SK-N-SH treated with all-trans-retinoic acid at 6 μM for 48 hours (cell line): ENCODE measurements around the gene HIVEP3.

Source experiments
- ATAC-seq: fragments of 200-7000 bp; cut with Tn5 transposase; 3 replicates; pipeline ENCODE4 v1.9.1; 2020; ENCODE audit warnings: mild to moderate bottlenecking, moderate library complexity
- ARNTL ChIP-seq: fragments of 450-650 bp; formaldehyde crosslinking; IDR thresholded peaks from 2 replicates; pipeline ENCODE4 v1.5.0; 2020; ENCODE audit warnings: low read depth, mild to moderate bottlenecking, moderate library complexity, borderline replicate concordance
- BACH2 ChIP-seq: fragments of 250-450 bp; sonication (Bioruptor Pico); IDR thresholded peaks from 2 replicates; pipeline ENCODE4 v1.9.0; 2021; ENCODE audit warnings: mild to moderate bottlenecking, borderline replicate concordance
- CSDC2 ChIP-seq: fragments of 250-450 bp; sonication (Bioruptor Pico); IDR thresholded peaks from 2 replicates; pipeline ENCODE4 v1.5.0; 2020; ENCODE audit warnings: mild to moderate bottlenecking, moderate library complexity
- ESRRG ChIP-seq: fragments of 250-450 bp; sonication (Bioruptor Pico); IDR thresholded peaks from 2 replicates; pipeline ENCODE4 v1.6.1; 2021; ENCODE audit warnings: mild to moderate bottlenecking
- GLIS3 ChIP-seq: fragments of 250-450 bp; sonication (Bioruptor Pico); IDR thresholded peaks from 2 replicates; pipeline ENCODE4 v1.5.0; 2020; ENCODE audit warnings: mild to moderate bottlenecking, moderate library complexity
- ISL1 ChIP-seq: fragments of 250-450 bp; sonication (Bioruptor Pico); IDR thresholded peaks from 2 replicates; pipeline ENCODE4 v2.1.2; 2022; ENCODE audit warnings: mild to moderate bottlenecking, moderate library complexity
- OSR1 ChIP-seq: fragments of 250-450 bp; sonication (Bioruptor Pico); IDR thresholded peaks from 2 replicates; pipeline ENCODE4 v1.8.0; 2022; ENCODE audit warnings: moderate library complexity, mild to moderate bottlenecking, inconsistent platforms
- PPARA ChIP-seq: fragments of 250-450 bp; sonication (Bioruptor Pico); IDR thresholded peaks from 2 replicates; pipeline ENCODE4 v1.5.0; 2020; ENCODE audit warnings: mild to moderate bottlenecking, borderline replicate concordance
- RARB ChIP-seq: fragments of 250-450 bp; sonication (Bioruptor Pico); IDR thresholded peaks from 2 replicates; pipeline ENCODE4 v1.8.0; 2021; ENCODE audit warnings: mild to moderate bottlenecking, moderate library complexity
- SNAI2 ChIP-seq: fragments of 250-450 bp; sonication (Bioruptor Pico); IDR thresholded peaks from 2 replicates; pipeline ENCODE4 v1.5.0; 2020; ENCODE audit warnings: mild to moderate bottlenecking, moderate library complexity
- TCF4 ChIP-seq: fragments of 250-450 bp; sonication (Bioruptor Pico); IDR thresholded peaks from 2 replicates; pipeline ENCODE4 v1.8.0; 2021; ENCODE audit warnings: mild to moderate bottlenecking, moderate library complexity, borderline replicate concordance
- TOX ChIP-seq: fragments of 250-450 bp; sonication (Bioruptor Pico); IDR thresholded peaks from 2 replicates; pipeline ENCODE4 v1.8.0; 2021; ENCODE audit warnings: mild to moderate bottlenecking, moderate library complexity, borderline replicate concordance
- ZC3H10 ChIP-seq: fragments of 250-450 bp; sonication (Bioruptor Pico); IDR thresholded peaks from 2 replicates; pipeline ENCODE4 v1.5.1; 2021; ENCODE audit warnings: mild to moderate bottlenecking, moderate library complexity
- ZFP3 ChIP-seq: fragments of 250-450 bp; sonication (Bioruptor Pico); IDR thresholded peaks from 2 replicates; pipeline ENCODE4 v1.5.0; 2020; ENCODE audit warnings: mild to moderate bottlenecking, moderate library complexity
- ZFP30 ChIP-seq: fragments of 450-650 bp; formaldehyde crosslinking; IDR thresholded peaks from 2 replicates; pipeline ENCODE4 v1.5.0; 2022; ENCODE audit warnings: mild to moderate bottlenecking, moderate library complexity
- ZNF70 ChIP-seq: fragments of 450-650 bp; formaldehyde crosslinking; IDR thresholded peaks from 2 replicates; pipeline ENCODE4 v1.5.0; 2020; ENCODE audit warnings: mild to moderate bottlenecking, moderate library complexity
- ZNF8 ChIP-seq: fragments of 450-650 bp; formaldehyde crosslinking; IDR thresholded peaks from 2 replicates; pipeline ENCODE4 v1.5.0; 2020; ENCODE audit warnings: mild to moderate bottlenecking, moderate library complexity
- TF ChIP-seq, protein P1 (sequence below): fragments of 250-450 bp; sonication (Bioruptor Pico); IDR thresholded peaks from 2 replicates; pipeline ENCODE4 v1.5.0; 2020; ENCODE audit warnings: mild to moderate bottlenecking, moderate library complexity
- TF ChIP-seq, protein P2 (sequence below): fragments of 250-450 bp; sonication (Bioruptor Pico); IDR thresholded peaks from 2 replicates; pipeline ENCODE4 v1.8.0; 2021; ENCODE audit warnings: low read depth, mild to moderate bottlenecking, moderate library complexity, borderline replicate concordance
- TF ChIP-seq, protein P3 (sequence below): fragments of 250-450 bp; sonication (Bioruptor Pico); IDR thresholded peaks from 2 replicates; pipeline ENCODE4 v1.5.1; 2020; ENCODE audit warnings: low read depth, mild to moderate bottlenecking, moderate library complexity
- TF ChIP-seq, protein P4 (sequence below): fragments of 250-450 bp; sonication (Bioruptor Pico); IDR thresholded peaks from 2 replicates; pipeline ENCODE4 v1.8.0; 2020; ENCODE audit warnings: mild to moderate bottlenecking, moderate library complexity, borderline replicate concordance
- TF ChIP-seq, protein P5 (sequence below): fragments of 250-450 bp; sonication (Bioruptor Pico); IDR thresholded peaks from 2 replicates; pipeline ENCODE4 v1.5.1; 2021; ENCODE audit warnings: mild to moderate bottlenecking, moderate library complexity

The HIVEP3 gene

DNA sequence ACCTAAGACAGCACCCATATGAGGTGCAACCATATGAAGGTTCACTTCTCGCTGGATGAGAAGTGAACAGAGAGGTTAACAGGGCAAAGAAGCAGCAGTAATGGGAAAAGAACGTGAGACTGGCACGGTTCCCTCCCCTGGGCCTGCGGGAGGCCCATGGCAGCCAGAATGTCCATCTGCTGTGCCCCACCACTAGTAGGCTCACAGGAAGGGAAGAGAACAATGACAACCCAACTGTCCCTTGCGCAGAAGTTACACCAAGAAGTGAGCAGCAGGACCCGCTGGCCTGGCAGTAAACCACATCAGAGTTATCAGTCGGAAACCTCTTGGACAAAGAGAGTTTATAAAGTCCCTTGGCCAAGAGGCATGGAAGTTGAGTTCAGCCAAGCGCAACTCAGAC, 11.3 kb downstream of the HIVEP3 start:
- TF ChIP-seq TCF4 (CRISPR knock-in tag) (no peak), RARB (CRISPR knock-in tag) (no peak), PPARA (no peak), ZFP30 (CRISPR knock-in tag) (no peak), ISL1 (no peak), ZNF70 (CRISPR knock-in tag) (no peak), GLIS3 (CRISPR knock-in tag) (no peak), SNAI2 (CRISPR knock-in tag) (no peak), TOX (CRISPR knock-in tag) (no peak), ZC3H10 (CRISPR knock-in tag) (no peak)
- TF ChIP-seq, protein P1, sequence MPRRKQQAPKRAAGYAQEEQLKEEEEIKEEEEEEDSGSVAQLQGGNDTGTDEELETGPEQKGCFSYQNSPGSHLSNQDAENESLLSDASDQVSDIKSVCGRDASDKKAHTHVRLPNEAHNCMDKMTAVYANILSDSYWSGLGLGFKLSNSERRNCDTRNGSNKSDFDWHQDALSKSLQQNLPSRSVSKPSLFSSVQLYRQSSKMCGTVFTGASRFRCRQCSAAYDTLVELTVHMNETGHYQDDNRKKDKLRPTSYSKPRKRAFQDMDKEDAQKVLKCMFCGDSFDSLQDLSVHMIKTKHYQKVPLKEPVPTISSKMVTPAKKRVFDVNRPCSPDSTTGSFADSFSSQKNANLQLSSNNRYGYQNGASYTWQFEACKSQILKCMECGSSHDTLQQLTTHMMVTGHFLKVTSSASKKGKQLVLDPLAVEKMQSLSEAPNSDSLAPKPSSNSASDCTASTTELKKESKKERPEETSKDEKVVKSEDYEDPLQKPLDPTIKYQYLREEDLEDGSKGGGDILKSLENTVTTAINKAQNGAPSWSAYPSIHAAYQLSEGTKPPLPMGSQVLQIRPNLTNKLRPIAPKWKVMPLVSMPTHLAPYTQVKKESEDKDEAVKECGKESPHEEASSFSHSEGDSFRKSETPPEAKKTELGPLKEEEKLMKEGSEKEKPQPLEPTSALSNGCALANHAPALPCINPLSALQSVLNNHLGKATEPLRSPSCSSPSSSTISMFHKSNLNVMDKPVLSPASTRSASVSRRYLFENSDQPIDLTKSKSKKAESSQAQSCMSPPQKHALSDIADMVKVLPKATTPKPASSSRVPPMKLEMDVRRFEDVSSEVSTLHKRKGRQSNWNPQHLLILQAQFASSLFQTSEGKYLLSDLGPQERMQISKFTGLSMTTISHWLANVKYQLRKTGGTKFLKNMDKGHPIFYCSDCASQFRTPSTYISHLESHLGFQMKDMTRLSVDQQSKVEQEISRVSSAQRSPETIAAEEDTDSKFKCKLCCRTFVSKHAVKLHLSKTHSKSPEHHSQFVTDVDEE = no peak
- TF ChIP-seq, protein P2, sequence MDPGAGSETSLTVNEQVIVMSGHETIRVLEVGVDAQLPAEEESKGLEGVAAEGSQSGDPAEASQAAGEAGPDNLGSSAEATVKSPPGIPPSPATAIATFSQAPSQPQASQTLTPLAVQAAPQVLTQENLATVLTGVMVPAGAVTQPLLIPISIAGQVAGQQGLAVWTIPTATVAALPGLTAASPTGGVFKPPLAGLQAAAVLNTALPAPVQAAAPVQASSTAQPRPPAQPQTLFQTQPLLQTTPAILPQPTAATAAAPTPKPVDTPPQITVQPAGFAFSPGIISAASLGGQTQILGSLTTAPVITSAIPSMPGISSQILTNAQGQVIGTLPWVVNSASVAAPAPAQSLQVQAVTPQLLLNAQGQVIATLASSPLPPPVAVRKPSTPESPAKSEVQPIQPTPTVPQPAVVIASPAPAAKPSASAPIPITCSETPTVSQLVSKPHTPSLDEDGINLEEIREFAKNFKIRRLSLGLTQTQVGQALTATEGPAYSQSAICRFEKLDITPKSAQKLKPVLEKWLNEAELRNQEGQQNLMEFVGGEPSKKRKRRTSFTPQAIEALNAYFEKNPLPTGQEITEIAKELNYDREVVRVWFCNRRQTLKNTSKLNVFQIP (CRISPR knock-in tag) = no peak
- TF ChIP-seq, protein P3, sequence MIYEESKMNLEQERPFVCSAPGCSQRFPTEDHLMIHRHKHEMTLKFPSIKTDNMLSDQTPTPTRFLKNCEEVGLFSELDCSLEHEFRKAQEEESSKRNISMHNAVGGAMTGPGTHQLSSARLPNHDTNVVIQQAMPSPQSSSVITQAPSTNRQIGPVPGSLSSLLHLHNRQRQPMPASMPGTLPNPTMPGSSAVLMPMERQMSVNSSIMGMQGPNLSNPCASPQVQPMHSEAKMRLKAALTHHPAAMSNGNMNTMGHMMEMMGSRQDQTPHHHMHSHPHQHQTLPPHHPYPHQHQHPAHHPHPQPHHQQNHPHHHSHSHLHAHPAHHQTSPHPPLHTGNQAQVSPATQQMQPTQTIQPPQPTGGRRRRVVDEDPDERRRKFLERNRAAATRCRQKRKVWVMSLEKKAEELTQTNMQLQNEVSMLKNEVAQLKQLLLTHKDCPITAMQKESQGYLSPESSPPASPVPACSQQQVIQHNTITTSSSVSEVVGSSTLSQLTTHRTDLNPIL (CRISPR knock-in tag) = no peak
- no peak for ATAC-seq

DNA sequence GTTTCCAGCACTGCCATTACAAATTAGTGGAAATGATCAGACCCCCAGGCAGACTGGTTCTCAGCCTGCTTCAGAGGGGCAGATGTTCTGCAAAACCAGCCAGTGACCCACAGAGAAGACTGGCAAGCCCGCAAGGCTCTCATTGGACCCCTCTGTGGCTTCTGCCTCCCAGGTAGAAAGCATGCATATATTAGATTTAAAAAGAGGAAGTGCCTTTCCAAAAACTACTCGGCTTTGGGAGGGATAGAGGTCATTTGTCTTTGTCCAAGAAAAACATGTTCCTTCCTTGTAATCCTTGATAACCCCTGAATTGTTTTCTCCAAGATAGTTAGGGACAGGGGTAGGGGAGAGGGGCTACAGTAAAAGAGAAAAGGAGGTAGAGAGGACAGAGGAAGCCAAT, 11.8 kb downstream of the HIVEP3 start:
- TF ChIP-seq ZNF8 (CRISPR knock-in tag) (no peak), RARB (CRISPR knock-in tag) (no peak), ZFP3 (CRISPR knock-in tag) (no peak), GLIS3 (CRISPR knock-in tag) (no peak), CSDC2 (no peak)
- TF ChIP-seq, protein P4, sequence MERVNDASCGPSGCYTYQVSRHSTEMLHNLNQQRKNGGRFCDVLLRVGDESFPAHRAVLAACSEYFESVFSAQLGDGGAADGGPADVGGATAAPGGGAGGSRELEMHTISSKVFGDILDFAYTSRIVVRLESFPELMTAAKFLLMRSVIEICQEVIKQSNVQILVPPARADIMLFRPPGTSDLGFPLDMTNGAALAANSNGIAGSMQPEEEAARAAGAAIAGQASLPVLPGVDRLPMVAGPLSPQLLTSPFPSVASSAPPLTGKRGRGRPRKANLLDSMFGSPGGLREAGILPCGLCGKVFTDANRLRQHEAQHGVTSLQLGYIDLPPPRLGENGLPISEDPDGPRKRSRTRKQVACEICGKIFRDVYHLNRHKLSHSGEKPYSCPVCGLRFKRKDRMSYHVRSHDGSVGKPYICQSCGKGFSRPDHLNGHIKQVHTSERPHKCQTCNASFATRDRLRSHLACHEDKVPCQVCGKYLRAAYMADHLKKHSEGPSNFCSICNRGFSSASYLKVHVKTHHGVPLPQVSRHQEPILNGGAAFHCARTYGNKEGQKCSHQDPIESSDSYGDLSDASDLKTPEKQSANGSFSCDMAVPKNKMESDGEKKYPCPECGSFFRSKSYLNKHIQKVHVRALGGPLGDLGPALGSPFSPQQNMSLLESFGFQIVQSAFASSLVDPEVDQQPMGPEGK = no peak
- TF ChIP-seq, all 23 proteins: peak for 0
- no peak for ATAC-seq

DNA sequence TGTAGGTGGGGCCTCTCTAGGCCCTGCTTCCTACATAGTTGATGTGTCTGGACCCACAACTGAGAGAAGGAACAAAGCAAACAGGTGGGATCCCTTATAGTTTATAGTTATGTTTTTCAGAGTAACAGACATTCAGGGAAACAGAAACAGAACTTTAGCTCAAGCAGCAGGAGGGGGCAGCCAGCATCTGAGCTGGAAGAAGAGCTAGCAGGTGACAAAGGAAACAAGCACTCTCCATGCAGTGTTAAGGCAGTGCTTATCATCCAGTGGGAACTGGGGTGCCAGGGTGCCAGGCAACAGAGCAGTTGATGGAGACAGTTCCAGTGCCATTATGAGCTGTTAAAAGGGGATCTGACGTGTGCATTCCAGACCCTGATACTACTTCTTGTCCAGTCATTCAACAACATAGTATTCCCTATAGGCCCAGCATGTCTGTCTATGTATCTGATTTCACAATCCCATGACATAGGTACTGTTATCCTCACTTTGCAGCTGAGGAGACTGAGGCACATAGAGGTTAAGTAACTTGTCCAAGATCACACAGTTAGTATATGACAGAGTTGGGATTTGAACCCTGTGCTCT, 13.5 kb downstream of the HIVEP3 start:
- no peak for ATAC-seq
- TF ChIP-seq TOX (CRISPR knock-in tag) (no peak), RARB (CRISPR knock-in tag) (no peak), ARNTL (CRISPR knock-in tag) (no peak), ESRRG (CRISPR knock-in tag) (no peak), OSR1 (CRISPR knock-in tag) (no peak), BACH2 (CRISPR knock-in tag) (no peak), PPARA (no peak)
- TF ChIP-seq, protein P4 = no peak
- TF ChIP-seq, protein P5, sequence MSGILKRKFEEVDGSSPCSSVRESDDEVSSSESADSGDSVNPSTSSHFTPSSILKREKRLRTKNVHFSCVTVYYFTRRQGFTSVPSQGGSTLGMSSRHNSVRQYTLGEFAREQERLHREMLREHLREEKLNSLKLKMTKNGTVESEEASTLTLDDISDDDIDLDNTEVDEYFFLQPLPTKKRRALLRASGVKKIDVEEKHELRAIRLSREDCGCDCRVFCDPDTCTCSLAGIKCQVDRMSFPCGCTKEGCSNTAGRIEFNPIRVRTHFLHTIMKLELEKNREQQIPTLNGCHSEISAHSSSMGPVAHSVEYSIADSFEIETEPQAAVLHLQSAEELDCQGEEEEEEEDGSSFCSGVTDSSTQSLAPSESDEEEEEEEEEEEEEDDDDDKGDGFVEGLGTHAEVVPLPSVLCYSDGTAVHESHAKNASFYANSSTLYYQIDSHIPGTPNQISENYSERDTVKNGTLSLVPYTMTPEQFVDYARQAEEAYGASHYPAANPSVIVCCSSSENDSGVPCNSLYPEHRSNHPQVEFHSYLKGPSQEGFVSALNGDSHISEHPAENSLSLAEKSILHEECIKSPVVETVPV (CRISPR knock-in tag) = no peak
- TF ChIP-seq, protein P2 (CRISPR knock-in tag) = no peak
